GM23248 (cell line): ENCODE measurements around the gene ANKS6.

Source experiments
- EZH2 ChIP-seq: fragments of 200-600 bp; sonication (generic); IDR thresholded peaks from 2 replicates; pipeline ENCODE4 v1.6.1; 2018; ENCODE audit warnings: antibody characterized with exemption, mild to moderate bottlenecking; ENCODE audit not compliant: insufficient read depth, poor library complexity, severe bottlenecking
- EZH2phosphoT487 ChIP-seq: fragments of 200-600 bp; sonication (generic); IDR thresholded peaks from 2 replicates; pipeline ENCODE4 v1.6.1; 2018; ENCODE audit warnings: antibody characterized with exemption, moderate library complexity, mild to moderate bottlenecking, low read depth; ENCODE audit not compliant: insufficient read depth

GRCh38 chr9:98767915-98768314 is 28.4 kb downstream of the ANKS6 start:
- TF ChIP-seq EZH2 (no peak), EZH2phosphoT487 (no peak)
